HG03039 (cell line): ENCODE data around the gene SYNE2.
"Not testable (repeated sequence)": the region's sequence is repeated elsewhere in the genome, so short reads cannot be mapped to it uniquely, and the experiment has no call there.

Source experiments
- ATAC-seq: cut with Tn5 transposase; IDR thresholded peaks from one replicate; pipeline ENCODE4 v1.9.1; 2021; ENCODE audit warnings: mild to moderate bottlenecking, moderate library complexity; ENCODE audit not compliant: unreplicated experiment

The SYNE2 gene

DNA sequence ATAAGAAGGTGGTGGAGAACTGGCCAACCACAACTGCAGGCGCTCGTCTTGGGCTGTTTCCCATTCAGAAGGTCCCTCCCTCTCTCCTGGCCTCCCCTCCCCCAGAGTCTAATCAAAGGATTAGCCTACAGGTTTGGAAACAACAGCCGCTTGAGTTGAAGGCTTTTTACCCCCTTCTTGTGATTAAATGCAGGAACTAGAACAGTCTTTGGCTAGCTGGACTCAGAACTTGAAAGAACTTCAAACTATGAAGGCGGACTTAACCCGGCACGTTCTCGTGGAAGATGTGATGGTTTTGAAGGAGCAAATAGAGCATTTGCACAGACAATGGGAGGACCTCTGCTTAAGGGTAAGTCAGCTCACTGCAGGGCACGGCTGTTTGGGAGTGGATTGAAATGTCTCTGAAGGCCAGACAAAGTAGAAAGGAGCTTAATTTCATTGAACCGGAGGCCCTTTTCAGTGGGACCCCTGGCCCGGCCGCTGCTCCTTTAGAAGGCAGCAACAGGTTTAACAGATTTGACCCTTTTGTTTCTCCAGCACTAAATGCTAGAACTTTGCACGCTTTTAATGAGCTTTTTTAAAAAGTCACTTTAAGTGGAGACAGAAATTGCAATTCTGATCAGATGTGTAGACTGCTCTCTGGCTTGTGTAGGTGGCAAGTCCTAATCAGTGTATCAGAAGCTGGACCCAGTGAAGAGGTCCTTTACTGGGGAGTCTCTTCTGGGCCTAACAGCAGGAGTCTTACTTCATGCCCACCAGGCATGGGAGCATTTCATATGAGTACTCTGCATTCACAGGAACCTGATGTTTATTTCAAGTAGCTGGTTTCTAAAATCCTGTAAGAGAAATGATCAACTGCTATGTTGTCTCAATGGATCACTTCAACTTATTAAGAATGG lies 333.7 kb downstream of the SYNE2 start:
- no peak for ATAC-seq

DNA sequence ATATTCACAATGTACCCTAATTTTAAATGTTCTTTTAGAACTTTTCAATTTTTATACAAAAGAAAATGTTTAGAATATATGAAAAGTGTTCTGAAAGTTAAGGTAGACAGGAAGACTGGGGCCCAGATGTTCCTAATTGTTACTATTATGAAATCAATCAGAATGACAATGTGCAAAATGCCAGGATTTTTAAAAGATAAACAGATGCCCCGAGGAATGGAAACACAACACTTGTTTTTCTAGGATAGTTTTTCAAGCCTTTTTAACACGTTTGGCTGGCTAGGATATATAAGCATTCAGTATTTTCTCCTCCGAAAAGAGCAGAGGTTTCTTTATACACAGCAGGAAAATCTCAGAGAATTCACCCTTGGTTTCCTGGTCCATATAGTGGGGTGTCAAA lies 334.5 kb downstream of the SYNE2 start:
- no peak for ATAC-seq

DNA sequence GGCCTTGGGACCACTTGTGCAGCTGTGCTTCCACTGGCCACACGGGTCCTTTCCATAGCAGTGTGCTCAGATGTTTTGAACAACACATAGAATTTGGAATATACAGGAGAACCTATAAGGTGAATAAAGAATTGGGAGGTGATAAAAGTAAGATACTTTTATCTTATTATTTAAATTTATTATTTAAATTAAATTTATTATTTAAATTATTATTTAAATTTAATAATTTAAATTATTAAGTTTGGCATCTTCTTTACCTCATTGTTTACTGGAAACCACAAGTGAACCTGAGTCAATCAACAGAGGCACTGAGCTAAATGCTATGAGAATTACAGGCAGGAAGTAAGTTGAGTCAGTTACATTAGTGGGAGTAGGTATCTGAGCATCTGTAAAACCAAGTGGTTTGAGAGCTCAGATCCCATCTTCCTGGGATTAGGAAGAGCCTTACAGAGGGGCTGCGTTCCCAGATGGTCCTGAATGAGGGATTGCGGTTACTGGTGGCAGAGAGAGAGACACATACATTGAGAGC lies 338.2 kb downstream of the SYNE2 start:
- no peak for ATAC-seq

DNA sequence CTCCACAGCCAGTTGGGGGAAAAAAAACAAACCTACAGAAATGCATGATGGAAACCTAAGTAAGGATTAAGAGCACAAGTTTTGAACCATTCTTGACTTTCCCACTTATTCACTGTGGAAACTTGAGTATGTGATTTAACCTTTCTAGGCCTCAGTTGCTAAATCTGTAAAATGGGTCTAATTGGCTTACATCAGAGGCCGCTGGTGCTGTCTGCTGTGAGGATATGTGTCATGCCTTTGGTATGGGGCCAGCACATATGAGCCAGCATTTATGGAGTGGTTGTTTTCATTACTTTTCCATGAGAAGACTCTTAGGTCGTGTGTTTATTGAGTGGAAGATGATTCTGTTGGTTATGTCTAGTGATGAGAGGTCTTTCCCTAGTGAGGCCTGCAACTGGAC lies 339.0 kb downstream of the SYNE2 start:
- no peak for ATAC-seq

DNA sequence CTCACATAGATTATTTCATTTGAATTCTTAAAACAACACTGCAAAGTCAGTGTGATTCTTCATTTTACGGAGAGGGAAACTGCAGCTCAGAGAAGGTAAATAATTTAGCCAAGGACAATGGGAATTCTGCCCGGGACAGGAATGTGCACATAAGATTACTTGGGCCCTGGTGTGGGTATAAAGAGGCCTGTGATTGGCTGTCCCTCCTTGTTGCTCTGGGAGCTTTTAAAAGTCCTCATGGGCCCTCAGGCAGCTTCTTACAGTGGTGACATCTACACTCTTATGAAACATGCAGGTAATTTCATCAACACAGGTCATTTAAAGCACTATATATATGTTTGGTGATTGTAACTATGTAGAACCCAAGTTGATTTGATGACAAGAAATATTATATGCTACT lies 341.0 kb downstream of the SYNE2 start:
- ATAC-seq, result no peak

DNA sequence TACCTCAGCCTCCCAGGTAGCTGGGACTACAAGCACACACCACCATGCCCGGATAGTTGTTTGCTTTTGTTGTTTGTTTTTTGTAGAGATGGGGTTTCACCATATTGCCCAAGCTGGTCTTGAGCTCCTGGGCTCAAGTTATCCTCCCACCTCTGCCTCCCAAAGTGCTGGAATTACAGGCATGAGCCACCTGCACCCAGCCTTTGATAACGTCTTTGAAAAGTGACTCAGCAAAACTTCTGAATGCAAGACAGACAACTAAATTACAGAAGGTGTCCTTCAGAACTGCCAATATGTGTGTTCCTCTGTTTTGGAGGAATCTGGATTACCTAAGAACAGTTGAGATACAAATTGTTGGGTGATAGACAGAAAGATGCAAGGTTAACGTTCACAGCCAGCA lies 341.6 kb downstream of the SYNE2 start:
- ATAC-seq, result no peak

DNA sequence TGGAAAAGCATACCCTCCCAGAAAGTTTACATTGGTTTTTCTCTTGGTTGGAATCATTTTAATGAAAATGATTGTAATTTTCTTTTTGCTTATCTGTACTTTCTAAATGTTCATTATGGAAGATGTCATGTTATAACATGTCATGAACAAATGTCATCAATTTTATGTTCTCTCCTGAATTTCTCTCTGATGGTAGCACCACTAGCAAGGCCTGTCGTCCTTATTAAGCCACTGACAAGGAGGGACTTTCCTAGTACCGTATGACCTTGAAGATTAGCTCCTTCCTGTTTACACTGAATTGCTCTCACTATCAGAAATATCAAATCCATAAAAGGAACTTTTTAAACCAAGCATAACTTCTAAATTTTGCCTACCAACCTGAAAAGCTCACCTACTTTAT lies 342.4 kb downstream of the SYNE2 start:
- no peak for ATAC-seq

DNA sequence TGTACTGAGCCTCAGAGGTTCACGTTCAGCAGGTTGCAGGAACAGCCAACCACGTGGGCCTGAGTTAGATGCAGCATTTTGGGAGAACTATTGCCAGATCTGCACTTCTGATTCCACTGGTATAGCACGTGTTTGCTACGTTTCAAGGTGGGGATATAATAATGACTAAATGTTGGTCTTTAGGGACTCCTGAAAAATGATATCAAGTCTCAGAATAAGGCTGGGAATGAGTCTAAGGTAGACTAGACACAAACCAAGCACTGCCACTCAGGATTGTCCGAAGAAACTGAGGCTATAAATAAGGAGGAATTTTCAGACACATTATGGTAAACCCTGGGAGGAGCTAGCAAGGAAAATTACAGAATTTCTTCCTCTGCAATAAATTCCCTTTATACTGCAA lies 343.3 kb downstream of the SYNE2 start:
- no peak for ATAC-seq

DNA sequence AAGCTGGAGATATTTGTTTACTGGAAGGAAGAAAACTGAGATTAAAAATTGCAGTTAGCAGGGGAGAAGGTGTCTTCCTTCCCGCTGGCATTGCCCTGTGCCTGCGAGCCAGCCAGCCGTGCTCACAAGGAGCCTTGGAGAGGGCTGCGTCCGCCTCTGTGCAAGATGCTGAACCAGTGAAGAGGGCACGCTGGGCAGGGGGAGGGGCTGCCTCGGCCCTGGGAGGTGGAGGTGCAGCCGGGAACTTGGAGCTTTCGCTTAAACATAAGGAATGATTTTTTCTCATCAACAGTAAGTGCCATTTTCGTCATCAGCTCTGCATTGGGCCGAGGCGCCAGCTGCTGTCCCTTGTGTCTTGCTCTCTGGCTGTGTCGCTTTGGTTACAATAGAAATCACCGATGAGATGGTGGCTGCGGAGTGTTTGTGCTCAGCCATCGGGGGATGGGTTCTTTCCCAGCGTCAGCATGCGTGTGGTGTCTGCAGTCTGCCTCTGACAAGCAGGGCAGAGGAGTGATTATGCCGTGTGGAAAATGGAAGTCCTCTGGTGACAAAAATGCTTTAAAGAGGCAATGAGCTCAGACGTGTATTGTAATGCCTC lies 344.1 kb downstream of the SYNE2 start:
- no peak for ATAC-seq

DNA sequence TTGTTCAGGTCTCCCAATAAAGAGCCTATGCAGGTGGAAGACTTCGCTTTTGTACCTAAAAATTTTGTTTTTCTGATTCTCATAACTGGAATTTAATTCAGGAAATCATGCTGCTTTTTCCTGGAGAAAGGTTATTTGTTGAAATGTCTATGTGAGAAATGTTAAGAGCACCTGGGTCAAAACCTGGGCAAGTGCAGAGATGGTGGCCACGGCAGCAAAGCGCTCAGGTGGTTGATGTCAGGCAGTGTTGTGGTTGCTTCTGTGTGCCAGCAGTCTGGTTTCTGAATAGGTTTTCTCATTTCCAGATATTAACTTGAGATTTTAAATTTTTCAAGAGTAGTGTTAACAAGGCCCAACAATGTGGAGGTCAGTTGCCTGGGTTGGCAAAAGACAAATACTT lies 345.2 kb downstream of the SYNE2 start:
- no peak for ATAC-seq

DNA sequence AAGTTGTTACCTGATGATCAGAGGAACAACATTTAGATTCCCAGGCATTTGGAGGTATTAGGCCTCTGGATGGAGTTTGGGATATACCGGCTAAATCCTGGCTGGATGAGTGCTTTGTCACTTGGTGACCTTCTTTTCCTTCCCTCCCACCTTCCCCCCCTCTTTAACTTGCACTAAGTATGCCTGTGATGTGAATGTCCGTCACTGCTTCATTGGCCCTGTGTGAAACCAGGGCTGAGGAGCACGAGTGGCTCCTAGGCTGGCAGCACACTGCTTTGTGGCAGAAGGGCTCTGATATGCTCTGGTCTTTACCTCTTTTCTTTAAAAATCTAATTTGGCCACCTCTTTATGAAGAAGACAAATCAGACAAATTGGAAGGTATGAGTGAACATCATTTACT lies 345.7 kb downstream of the SYNE2 start:
- ATAC-seq, result no peak

DNA sequence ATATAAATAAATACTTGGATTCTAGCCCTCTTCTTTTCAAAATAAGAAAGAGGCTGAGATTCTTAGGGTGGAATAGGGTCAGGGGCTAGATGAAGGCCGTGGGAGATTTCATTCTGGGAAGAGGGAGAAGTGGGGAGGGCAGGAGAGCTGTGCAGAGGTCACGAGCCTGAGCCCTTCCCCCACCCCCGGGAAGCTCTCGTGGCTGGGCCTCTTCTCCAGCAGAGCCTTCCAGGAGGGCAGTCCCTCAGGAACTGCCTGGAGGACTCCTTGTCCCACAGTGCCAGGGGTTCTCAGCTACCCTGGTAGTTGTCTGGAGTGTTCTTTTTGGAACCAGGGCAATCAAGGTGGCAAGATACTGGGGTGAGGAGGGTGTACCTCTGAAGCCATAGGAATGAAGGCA lies 347.4 kb downstream of the SYNE2 start:
- no peak for ATAC-seq

DNA sequence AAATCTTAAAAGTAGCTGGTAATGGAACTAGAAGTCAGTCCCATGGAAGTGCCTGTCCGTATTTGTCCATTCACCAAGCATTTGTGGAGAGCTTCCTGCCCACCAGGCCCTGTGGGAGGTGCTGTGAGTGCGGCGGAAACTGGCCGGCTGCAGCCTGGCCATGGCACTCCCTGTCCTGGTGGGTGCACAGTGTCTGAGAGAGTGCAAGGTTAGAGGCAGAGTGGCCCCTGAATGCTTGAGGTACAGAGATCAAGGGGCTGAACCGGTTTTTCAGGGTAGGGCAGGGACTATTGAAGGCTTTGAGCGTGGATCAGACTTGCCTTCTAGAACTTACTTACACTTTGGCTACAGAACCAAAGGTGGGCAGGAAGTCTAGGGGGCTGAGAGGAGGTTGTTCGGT lies 348.5 kb downstream of the SYNE2 start:
- no peak for ATAC-seq

DNA sequence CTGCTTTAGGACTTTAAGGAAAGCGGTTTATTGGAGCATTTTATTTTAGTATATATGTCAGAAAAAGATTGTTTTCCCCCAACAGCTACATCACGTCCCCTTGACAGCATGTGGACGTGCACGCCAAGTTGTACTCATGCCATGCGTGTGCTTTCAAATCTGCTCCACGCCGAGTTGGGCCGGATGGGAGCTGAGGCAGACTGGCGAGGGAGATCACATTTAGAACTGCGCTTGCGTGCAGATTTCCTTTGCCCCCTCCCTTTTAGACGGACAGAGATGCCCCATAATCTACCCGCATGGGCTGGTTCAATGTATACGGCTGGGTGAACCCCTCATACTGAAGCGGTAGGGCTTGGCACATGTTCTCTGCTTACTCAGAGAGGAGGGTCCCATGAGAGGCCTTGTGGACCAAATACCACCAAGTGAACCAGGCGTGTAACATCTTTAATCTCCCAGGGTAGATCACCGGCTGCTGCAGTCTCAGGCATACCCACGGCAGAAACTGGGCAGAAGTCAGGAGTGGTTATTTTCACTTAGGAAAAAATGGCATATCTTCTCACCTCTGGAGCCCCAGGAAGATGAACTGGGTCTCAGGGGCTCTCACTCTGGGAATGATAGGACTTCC lies 349.2 kb downstream of the SYNE2 start:
- no peak for ATAC-seq

DNA sequence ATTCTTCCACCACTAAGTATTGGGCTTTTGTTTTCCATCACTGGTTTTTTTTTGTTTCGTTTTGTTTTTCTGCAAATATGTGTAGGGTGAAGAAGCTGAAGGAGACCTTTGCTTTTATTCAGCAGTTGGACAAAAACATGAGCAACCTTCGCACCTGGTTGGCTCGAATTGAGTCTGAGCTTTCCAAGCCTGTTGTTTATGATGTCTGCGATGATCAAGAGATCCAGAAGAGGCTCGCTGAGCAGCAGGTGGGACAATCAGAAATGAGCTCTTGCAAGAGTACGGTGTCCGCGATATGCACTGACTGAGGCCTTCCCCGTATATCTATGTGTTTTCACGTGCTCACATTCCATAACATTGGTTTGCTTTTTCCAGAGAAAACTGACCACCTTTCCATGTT lies 349.9 kb downstream of the SYNE2 start:
- no peak for ATAC-seq

DNA sequence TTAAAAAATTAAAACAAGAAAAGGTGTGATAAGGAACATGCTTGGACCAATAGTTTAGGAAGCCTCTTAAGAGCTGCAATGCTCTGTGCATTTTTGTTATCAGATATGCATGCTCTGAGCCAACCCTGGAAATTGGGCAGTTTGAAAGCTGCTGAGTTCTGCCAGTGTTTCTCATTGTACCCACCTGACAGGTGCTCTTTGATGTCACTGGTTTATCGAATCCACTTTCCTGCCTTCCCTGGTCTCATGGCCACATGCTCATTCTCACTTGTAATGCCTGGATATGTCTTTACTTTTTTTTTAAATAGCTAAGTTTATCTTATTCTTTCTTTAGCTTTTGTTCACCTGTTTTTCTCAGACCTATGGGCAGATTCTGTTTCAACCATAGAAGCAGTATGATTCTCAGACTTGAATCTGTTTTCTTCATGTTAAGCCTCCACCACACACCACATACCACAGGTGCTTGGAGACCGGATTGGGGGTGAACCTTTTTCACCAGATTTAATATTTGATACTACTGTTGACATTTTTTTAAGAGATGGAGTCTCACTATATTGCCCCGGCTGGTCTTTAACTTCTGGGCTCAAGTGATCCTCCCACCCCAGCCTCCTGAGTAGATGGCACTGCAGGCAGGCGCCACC lies 350.7 kb downstream of the SYNE2 start:
- no peak for ATAC-seq

DNA sequence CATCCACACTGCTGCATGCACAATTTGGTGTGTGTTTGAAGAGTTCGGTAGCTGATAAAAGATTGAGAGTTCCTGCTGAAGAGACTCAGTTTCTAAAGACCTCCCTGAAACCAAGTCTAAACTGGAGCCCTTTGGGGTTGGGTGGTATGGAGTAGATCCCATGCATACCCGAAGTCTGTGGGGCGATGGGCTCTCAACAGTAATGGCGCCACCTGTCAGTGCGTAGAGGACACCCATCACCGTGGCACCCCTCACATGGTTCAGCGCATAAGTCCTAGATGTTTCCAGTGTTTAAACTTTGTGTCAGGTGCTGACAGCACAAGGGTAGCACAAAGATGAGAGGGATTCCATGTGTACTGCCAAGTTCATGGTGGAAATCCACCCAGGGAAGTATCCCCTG lies 355.5 kb downstream of the SYNE2 start:
- ATAC-seq, result no peak

DNA sequence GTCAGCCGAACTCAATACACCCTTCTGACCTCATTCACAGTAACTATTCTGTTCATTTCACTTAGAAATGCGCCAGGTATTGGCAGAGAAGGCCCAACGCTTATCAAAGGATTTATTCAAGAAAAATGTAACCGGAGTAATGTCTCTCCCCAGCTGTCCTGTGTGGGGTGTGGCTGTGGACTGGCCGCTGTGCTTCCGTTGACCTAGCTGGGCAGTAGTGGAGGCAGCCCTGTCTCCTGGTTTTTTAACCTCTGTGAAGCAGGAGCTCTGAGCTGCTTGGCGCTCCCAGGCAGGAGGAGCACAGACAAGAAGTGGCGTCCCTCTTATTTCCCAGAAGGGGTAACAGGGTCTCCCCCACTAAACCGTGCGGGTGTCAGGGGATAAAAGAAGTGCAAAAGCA lies 356.2 kb downstream of the SYNE2 start:
- ATAC-seq, result no peak

DNA sequence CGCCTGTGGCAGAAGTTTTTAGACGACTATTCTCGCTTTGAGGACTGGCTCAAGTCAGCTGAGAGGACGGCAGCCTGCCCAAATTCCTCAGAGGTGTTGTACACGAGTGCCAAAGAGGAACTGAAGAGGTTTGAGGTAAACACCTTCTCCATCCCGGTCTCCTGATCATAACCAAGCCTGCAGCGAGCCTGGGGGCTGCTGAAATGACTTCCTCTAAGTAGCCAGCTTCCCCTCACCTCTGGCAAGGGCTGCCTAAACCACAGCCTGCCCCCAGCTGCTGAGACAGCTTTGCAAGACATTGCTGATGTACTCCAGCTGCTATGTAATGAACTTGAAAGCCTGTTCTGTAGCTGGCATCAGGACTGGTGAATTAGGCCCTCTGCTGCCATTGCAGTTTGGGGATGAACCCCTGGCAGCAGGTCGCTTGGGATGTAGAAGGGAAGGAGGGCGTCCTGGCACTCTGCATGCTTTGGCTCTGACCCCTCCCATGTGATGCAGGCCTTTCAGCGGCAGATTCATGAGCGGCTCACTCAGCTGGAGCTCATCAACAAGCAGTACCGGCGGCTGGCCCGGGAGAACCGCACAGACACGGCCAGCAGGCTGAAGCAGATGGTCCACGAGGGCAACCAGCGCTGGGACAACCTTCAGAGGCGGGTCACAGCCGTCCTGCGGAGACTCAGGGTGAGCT lies 356.8 kb downstream of the SYNE2 start:
- no peak for ATAC-seq

DNA sequence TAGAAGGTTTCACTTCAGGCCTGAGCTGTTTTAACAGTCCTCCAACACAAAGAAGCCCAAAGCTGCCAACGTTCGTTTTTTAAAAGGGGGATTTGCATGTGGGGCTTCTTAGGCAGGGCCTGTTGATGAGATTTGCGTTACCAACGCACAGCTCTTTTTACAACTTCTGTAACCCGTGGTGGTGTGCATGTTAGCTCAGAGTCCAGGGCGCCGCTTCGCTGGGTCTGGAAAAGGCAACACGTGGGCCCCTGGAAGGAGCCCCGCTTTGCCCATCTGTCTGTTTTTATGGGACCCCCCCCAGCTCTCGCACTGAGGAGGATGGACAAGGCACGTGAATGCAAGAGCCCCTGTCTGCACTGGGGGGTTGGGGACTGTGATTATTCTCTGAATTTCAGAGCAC lies 357.4 kb downstream of the SYNE2 start:
- no peak for ATAC-seq

DNA sequence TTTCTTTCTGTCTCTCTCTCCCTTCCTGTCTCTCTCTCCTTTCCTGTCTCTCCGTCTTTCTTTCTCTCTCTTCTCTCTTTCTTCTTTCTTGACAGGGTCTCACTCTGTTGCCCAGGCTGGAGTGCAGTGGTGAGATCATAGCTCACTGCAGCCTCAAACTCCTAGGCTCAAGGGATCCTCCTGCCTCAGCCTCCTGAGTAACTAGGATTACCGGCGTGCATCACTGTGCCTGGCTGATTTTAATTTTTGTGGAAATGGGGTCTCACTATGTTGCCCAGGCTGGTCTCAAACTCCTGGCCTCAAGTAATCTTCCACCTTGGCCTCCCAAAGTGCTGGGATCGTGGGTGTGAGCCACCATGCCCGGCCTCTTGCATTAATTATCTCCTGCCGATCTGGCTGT lies 358.1 kb downstream of the SYNE2 start:
- ATAC-seq, result not testable (repeated sequence)
